Thyroid gland (tissue), 4 donors: ENCODE data around the gene BAHCC1. TPM values are rescaled to one million over a fixed set of nuclear protein-coding genes. Genes with fewer than 3 reads are reported as not detected.

Experiments used
- DNase-seq, 2 donors: peaks; one replicate each; pipeline ENCODE4 v3.0.0-alpha.2; 2019
- H3K27ac ChIP-seq, 3 donors: fragments of 200-600 bp; sonication (generic); 1 replicate in 2 of 3; 2 replicates in 1 of 3; pipeline ENCODE4 v1.5.1; 2016 to 2019; ENCODE audit warnings: mild to moderate bottlenecking in 1 of 3, moderate library complexity in 1 of 3
- H3K27me3 ChIP-seq: fragments of 200-600 bp; sonication (generic); one replicate; pipeline ENCODE4 v1.5.1; 2019
- H3K36me3 ChIP-seq, 2 donors: fragments of 200-600 bp; sonication (generic); one replicate each; pipeline ENCODE4 v1.5.1; 2016 to 2019
- H3K4me1 ChIP-seq, 2 donors: fragments of 200-600 bp; sonication (generic); one replicate each; pipeline ENCODE4 v1.5.1; 2017 to 2019
- H3K4me3 ChIP-seq, 3 donors: fragments of 200-600 bp; sonication (generic); replicated peaks in 1 of 3; 1 replicate in 2 of 3; 2 replicates in 1 of 3; pipeline ENCODE4 v1.5.1; 2016; ENCODE audit warnings: mild to moderate bottlenecking in 1 of 3
- H3K9me3 ChIP-seq: fragments of 200-600 bp; sonication (generic); one replicate; pipeline ENCODE4 v1.5.1; 2017
- CTCF ChIP-seq, 6 experiments: fragments of 200-600 bp in 3 of 6; fragments of 450-650 bp in 3 of 6; sonication (generic) in 3 of 6; IDR thresholded peaks; one replicate each; pipeline ENCODE4 v1.5.1; 2016 to 2019; ENCODE audit warnings: antibody characterized with exemption in 6 of 6, mild to moderate bottlenecking in 2 of 6, inconsistent platforms in 1 of 6, moderate library complexity in 1 of 6
- POLR2A ChIP-seq, 2 donors: fragments of 450-650 bp; IDR thresholded peaks; one replicate each; pipeline ENCODE4 v1.6.1; 2017; ENCODE audit warnings: antibody characterized with exemption in 2 of 2, mild to moderate bottlenecking in 2 of 2, moderate library complexity in 1 of 2
- WGBS, 2 donors: methylation state at CpG; one replicate each; pipeline ENCODE4 v1.1.5; 2017; 5-methylcytosine and 5-hydroxymethylcytosine counted together
- intact Hi-C: fragments of 100-400 bp; cut with DNase I; formaldehyde crosslinking; loops from one replicate; pipeline ENCODE4 v1.15.1; 2023
- total RNA-seq, 4 donors: library from RNA; depleted of rRNA; stranded (reverse); fragments of >200 nt; gene quantifications; one replicate each; pipeline ENCODE4 v1.2.3, GENCODE V29; 2016

The BAHCC1 gene
- total RNA-seq, 4 donors from 2014 or later, result 13.7 to 33.7 (median 23.9) TPM

GRCh38 chr17:81480140-81481072, 85.1 kb downstream of the BAHCC1 start:
- intact Hi-C loops, result loop anchor here (5.0 kb wide), 1 partner anchor 83 kb away; the partner anchor contains the start of gene BAHCC1
- Histone ChIP-seq H3K4me3 (peak overlapping the region in 1 of 3 donors; percentile 41), H3K36me3 (no peaks in the 10 kb centered on the region), H3K9me3 (no peaks in the 10 kb centered on the region), H3K27me3 (no peaks in the 10 kb centered on the region), H3K4me1 (peaks cover 23 to 45% of the 10 kb centered on the region in 2 donors), H3K27ac (no peak overlapping the region)
- peak; percentile 26 to 41 for DNase-seq
- no peak for TF ChIP-seq CTCF (IDR thresholded peaks at IDR 0.05)
- TF ChIP-seq POLR2A (IDR thresholded peaks at IDR 0.05), result no peak
- WGBS, 2 donors, result 73 to 78% methylated on average over 14 to 19 of the region's 21 CpGs

GRCh38 chr17:81481073-81481799, 86.0 kb downstream of the BAHCC1 start:
- TF ChIP-seq POLR2A (IDR thresholded peaks at IDR 0.05), result peak in 1 of 2 donors; percentile 33
- no peak for TF ChIP-seq CTCF (IDR thresholded peaks at IDR 0.05)
- H3K4me1 ChIP-seq, result peaks cover 23 to 45% of the 10 kb centered on the region in 2 donors
- peak overlapping the region in 1 of 3 donors; percentile 41 for H3K4me3 ChIP-seq
- H3K27me3 ChIP-seq, result no peaks in the 10 kb centered on the region
- WGBS, 2 donors, result 7 to 40% methylated on average over 5 to 49 of the region's 94 CpGs
- intact Hi-C loops, result loop anchor here (5.0 kb wide), 1 partner anchor 84 kb away; the partner anchor contains the start of gene BAHCC1
- H3K36me3 ChIP-seq, result no peaks in the 10 kb centered on the region
- peak overlapping the region in 2 of 3 donors; percentile 27 to 57 for H3K27ac ChIP-seq
- no peaks in the 10 kb centered on the region for H3K9me3 ChIP-seq
- peak; percentile 72 to 76 for DNase-seq

GRCh38 chr17:81481815-81482505, 86.7 kb downstream of the BAHCC1 start:
- H3K36me3 ChIP-seq, result no peaks in the 10 kb centered on the region
- 72 to 75% methylated on average over 13 of the region's 18 CpGs for WGBS, 2 donors
- TF ChIP-seq CTCF (IDR thresholded peaks at IDR 0.05), result peak in 1 of 6 experiments; percentile 3
- no peak for TF ChIP-seq POLR2A (IDR thresholded peaks at IDR 0.05)
- peaks cover 23 to 45% of the 10 kb centered on the region in 2 donors for H3K4me1 ChIP-seq
- peak overlapping the region in 2 of 3 donors; percentile 27 to 57 for H3K27ac ChIP-seq
- H3K4me3 ChIP-seq, result peak overlapping the region in 1 of 3 donors; percentile 41
- no peak for DNase-seq
- H3K9me3 ChIP-seq, result no peaks in the 10 kb centered on the region
- intact Hi-C loops, result loop anchor here (2.0 to 5.0 kb wide), 2 partner anchors 85 to 229 kb away; partner anchors contain the start of gene BAHCC1
- H3K27me3 ChIP-seq, result no peaks in the 10 kb centered on the region

GRCh38 chr17:81482673-81483072, 87.4 kb downstream of the BAHCC1 start:
- Histone ChIP-seq H3K4me3 (no peak overlapping the region), H3K9me3 (no peaks in the 10 kb centered on the region), H3K27ac (peak overlapping the region in 2 of 3 donors; percentile 45 to 57), H3K27me3 (no peaks in the 10 kb centered on the region), H3K36me3 (no peaks in the 10 kb centered on the region), H3K4me1 (peaks cover 27 to 50% of the 10 kb centered on the region in 2 donors)
- WGBS, 2 donors, result 30 to 38% methylated on average over 6 to 10 of the region's 11 CpGs
- intact Hi-C loops, result loop anchor here (2.0 to 5.0 kb wide), 2 partner anchors 85 to 230 kb away; partner anchors contain the start of gene BAHCC1
- DNase-seq, result peak; percentile 55 to 83
- TF ChIP-seq CTCF (IDR thresholded peaks at IDR 0.05) (no peak), POLR2A (IDR thresholded peaks at IDR 0.05) (no peak)
